ENCODE data around the gene GNA12. TPM values are rescaled to one million over a fixed set of nuclear protein-coding genes. Genes with fewer than 3 reads are reported as not detected.

The GNA12 gene
- total and polyA plus RNA-seq, 9 of the 15 experiments (the other 6 are each of a cell fraction or from before 2014, with no cell fraction given) = 0.65 to 32.7 (median 9.6) TPM

- TF ChIP-seq TRIM24 (IDR thresholded peaks at IDR 0.05) = peak in 1 of 2 experiments; percentile 62; a peak in 1 of 4 replicates
- no peak for TF ChIP-seq JUND (IDR thresholded peaks at IDR 0.05; ENCODE audit: borderline replicate concordance, low read depth, low read length)
- TF ChIP-seq JUND (tag; IDR thresholded peaks at IDR 0.05; ENCODE audit: borderline replicate concordance, low read depth, low read length) = peak; percentile 46; the same call in 1 of the 3 replicates
- TF ChIP-seq TEAD4 (IDR thresholded peaks at IDR 0.05; ENCODE audit: low read length) = peak; percentile 86
- TF ChIP-seq TEAD4 (CRISPR knock-in tag; IDR thresholded peaks at IDR 0.05; ENCODE audit: borderline replicate concordance) = no peak
- TF ChIP-seq DPF2 (IDR thresholded peaks at IDR 0.05) = peak; percentile 76
- TF ChIP-seq NCOR1 (IDR thresholded peaks at IDR 0.05) = peak; percentile 84
- no peak for TF ChIP-seq FOXK1 (CRISPR knock-in tag; IDR thresholded peaks at IDR 0.05; ENCODE audit: borderline replicate concordance)
- no peak for TF ChIP-seq ZNF282 (CRISPR knock-in tag; IDR thresholded peaks at IDR 0.05)
- TF ChIP-seq HDAC3 (IDR thresholded peaks at IDR 0.05; ENCODE audit: borderline replicate concordance, partially characterized antibody) = no peak
- no peak for TF ChIP-seq SMAD1 (IDR thresholded peaks at IDR 0.05; ENCODE audit: low read depth, low read length, partially characterized antibody)
- peak; percentile 42 to 49; a peak in 1 of 4 replicates for TF ChIP-seq KDM1A (IDR thresholded peaks at IDR 0.05)
- TF ChIP-seq SMAD4 (CRISPR knock-in tag; conservative IDR thresholded peaks at IDR 0.05) = peak; percentile 60; the same call in 1 of the 2 replicates
- no peak for TF ChIP-seq ZNF398 (CRISPR knock-in tag; IDR thresholded peaks at IDR 0.05)
- no peak for TF ChIP-seq NEUROD1 (IDR thresholded peaks at IDR 0.05; ENCODE audit: borderline replicate concordance, low read depth, low read length, partially characterized antibody)
- no peak for TF ChIP-seq ZNF512 (tag; IDR thresholded peaks at IDR 0.05)
- peak; percentile 23 to 42 for TF ChIP-seq E2F6 (IDR thresholded peaks at IDR 0.05; ENCODE audit: borderline replicate concordance in 1 of 2, extremely low read depth in 1 of 2, insufficient read depth in 1 of 2, insufficient read length in 1 of 2, low read depth in 1 of 2, low read length in 1 of 2, poor library complexity in 1 of 2, severe bottlenecking in 1 of 2)
- TF ChIP-seq HDAC2 (IDR thresholded peaks at IDR 0.05) = peak; percentile 38; the same call in 1 of the 2 replicates
- peak; percentile 72 for TF ChIP-seq ZNF395 (CRISPR knock-in tag; IDR thresholded peaks at IDR 0.05)
- no peak for TF ChIP-seq ZNF696 (CRISPR knock-in tag; conservative IDR thresholded peaks at IDR 0.05)
- TF ChIP-seq MAZ (CRISPR knock-in tag; conservative IDR thresholded peaks at IDR 0.05 in 1 of 2, IDR thresholded peaks at IDR 0.05 in 1 of 2) = no peak
These were observed 109.1 kb downstream of the GNA12 start (continued) for GRCh38 chr7:2734751-2735571.

All from K562 (cell line).